HepG2 (cell line): Measurements from ENCODE around the gene CASR. TPM values are rescaled to one million over a fixed set of nuclear protein-coding genes. Genes with fewer than 3 reads are reported as not detected.
A peak's percentile ranks its signal among the peaks of the same experiment; 100 is the strongest.

Experiments used
- ATAC-seq: fragments of 200-7000 bp; cut with Tn5 transposase; 3 replicates; pipeline ENCODE4 v1.9.1; 2020; ENCODE audit warnings: mild to moderate bottlenecking, moderate library complexity
- BruUV-seq: library from RNA; stranded (reverse); fragments of 400-500 nt; replicated peaks from 2 replicates; lab custom pipeline; 2021; lab: Mats Ljungman, UMichigan
- CTCF ChIA-PET: fragments of 300-600 bp; formaldehyde crosslinking; extraction: SDS; loops from one replicate; lab custom pipeline; 2021; ENCODE audit warnings: low total read pairs, inconsistent platforms, low intra/inter-chr PET ratio; lab: Yijun Ruan, JAX
- POLR2A ChIA-PET: fragments of 350-600 bp; sonication (Branson Sonifier 250); formaldehyde crosslinking; loops from one replicate; lab custom pipeline; 2020; ENCODE audit warnings: antibody characterized with exemption, inconsistent platforms; lab: Yijun Ruan, JAX
- DNase-seq: peaks from one replicate; pipeline ENCODE4 v3.0.0-alpha.2; 2015; ENCODE audit warnings: low spot score
- FAIRE-seq: peaks from 3 replicates; lab custom pipeline; 2011; peaks lifted over from hg19 to GRCh38; lab: Jason Lieb, UNC
- H2AFZ ChIP-seq: one replicate; pipeline ENCODE4 v1.6.1; 2011; ENCODE audit warnings: low read length, inconsistent platforms
- H3K27ac ChIP-seq: fragments of 300-600 bp; 3 replicates; pipeline ENCODE4 v1.8.0; 2011; ENCODE audit warnings: mixed run types, mild to moderate bottlenecking, mixed read lengths, low read length, inconsistent platforms; ENCODE audit not compliant: insufficient read depth; ENCODE audit errors: extremely low read length
- H3K27me3 ChIP-seq, 2 experiments: fragments of 200-600 bp in 1 of 2; 2 replicates in 1 of 2; 3 replicates in 1 of 2; pipeline versions ENCODE4 v1.6.0 to v1.8.0; 2011; ENCODE audit warnings: low read length in 2 of 2, mild to moderate bottlenecking in 2 of 2, moderate library complexity in 2 of 2, inconsistent platforms in 1 of 2; ENCODE audit not compliant: insufficient read depth in 2 of 2, control insufficient read depth in 1 of 2
- H3K36me3 ChIP-seq, 2 experiments: fragments of 200-600 bp in 1 of 2; replicated peaks in 1 of 2; 2 replicates in 1 of 2; 3 replicates in 1 of 2; pipeline versions ENCODE4 v1.5.1 to v1.8.0; 2011; ENCODE audit warnings: low read length in 2 of 2, inconsistent platforms in 1 of 2; ENCODE audit not compliant: insufficient read depth in 2 of 2, control insufficient read depth in 1 of 2
- H3K4me1 ChIP-seq: 2 replicates; pipeline ENCODE4 v1.5.1; 2012; ENCODE audit warnings: low read length, inconsistent platforms; ENCODE audit not compliant: insufficient read depth
- H3K4me2 ChIP-seq: 2 replicates; pipeline ENCODE4 v1.6.0; 2011; ENCODE audit warnings: low read depth, low read length, inconsistent platforms
- H3K4me3 ChIP-seq, 3 experiments: fragments of 200-600 bp in 1 of 3; sonication (generic), shearing (Covaris generic) in 1 of 3; replicated peaks in 1 of 3; 2 replicates each; pipeline ENCODE4 v1.5.1; 2011 to 2016; ENCODE audit warnings: low read length in 3 of 3, inconsistent platforms in 2 of 3, low read depth in 2 of 3, mild to moderate bottlenecking in 2 of 3, control low read depth in 1 of 3, mixed read lengths in 1 of 3; ENCODE audit not compliant: insufficient read depth in 1 of 3
- H3K79me2 ChIP-seq: one replicate; pipeline ENCODE4 v1.6.1; 2011; ENCODE audit warnings: low read length, inconsistent platforms; ENCODE audit not compliant: insufficient read depth
- H3K9ac ChIP-seq: 2 replicates; pipeline ENCODE4 v1.6.0; 2011; ENCODE audit warnings: mild to moderate bottlenecking, low read depth, low read length, inconsistent platforms; ENCODE audit not compliant: insufficient read depth
- H3K9me3 ChIP-seq: 2 replicates; pipeline ENCODE4 v1.5.1; 2012; ENCODE audit warnings: mild to moderate bottlenecking, low read length
- H4K20me1 ChIP-seq: 2 replicates; pipeline ENCODE4 v1.6.0; 2011; ENCODE audit warnings: inconsistent platforms, mild to moderate bottlenecking, low read length, moderate library complexity; ENCODE audit not compliant: insufficient read depth
- ATF7 ChIP-seq, 2 experiments: fragments of 450-650 bp in 1 of 2; sonication (generic) in 1 of 2; formaldehyde crosslinking in 1 of 2; IDR thresholded peaks; 2 replicates each; pipeline versions ENCODE4 v1.4.0 to v1.6.1; 2016 to 2020; ENCODE audit warnings: antibody characterized with exemption in 1 of 2, mild to moderate bottlenecking in 1 of 2, missing genetic modification reagents in 1 of 2
- BRD4 ChIP-seq: sonication (generic); formaldehyde crosslinking; IDR thresholded peaks from 2 replicates; pipeline ENCODE4 v1.4.0; 2020; ENCODE audit warnings: missing genetic modification reagents
- FOSL2 ChIP-seq: sonication (generic); formaldehyde crosslinking; IDR thresholded peaks from 2 replicates; pipeline ENCODE4 v1.4.0; 2020; ENCODE audit warnings: missing genetic modification reagents
- NR2F1 ChIP-seq, 2 experiments: fragments of 450-650 bp in 1 of 2; formaldehyde crosslinking in 1 of 2; IDR thresholded peaks; 2 replicates each; pipeline versions ENCODE4 v1.5.0 to v1.6.1; 2016 to 2020; ENCODE audit warnings: mild to moderate bottlenecking in 1 of 2, missing compliant biosample characterization in 1 of 2, missing genetic modification reagents in 1 of 2, moderate library complexity in 1 of 2
- NR2F6 ChIP-seq, 2 experiments: IDR thresholded peaks; 2 replicates each; pipeline ENCODE4 v1.6.1; 2016; ENCODE audit warnings: antibody characterized with exemption in 1 of 2, mild to moderate bottlenecking in 1 of 2
- RAD21 ChIP-seq: fragments of 450-650 bp; formaldehyde crosslinking; IDR thresholded peaks from 2 replicates; pipeline ENCODE4 v1.5.0; 2020; ENCODE audit warnings: mild to moderate bottlenecking
- RARG ChIP-seq: sonication (generic); formaldehyde crosslinking; IDR thresholded peaks from 2 replicates; pipeline ENCODE4 v1.4.0; 2020; ENCODE audit warnings: low read depth, mild to moderate bottlenecking, missing genetic modification reagents
- SAP130 ChIP-seq: IDR thresholded peaks from 2 replicates; pipeline ENCODE4 v1.6.1; 2016; ENCODE audit warnings: low read depth
- SMC3 ChIP-seq: IDR thresholded peaks from 2 replicates; pipeline ENCODE4 v1.6.1; 2011; ENCODE audit warnings: low read length, improper control_type of control experiment
- STAG1 ChIP-seq: sonication (generic); formaldehyde crosslinking; IDR thresholded peaks from 2 replicates; pipeline ENCODE4 v1.4.0; 2020; ENCODE audit warnings: missing genetic modification reagents
- TEAD2 ChIP-seq: sonication (generic); formaldehyde crosslinking; IDR thresholded peaks from 2 replicates; pipeline ENCODE4 v1.9.0; 2021; ENCODE audit warnings: missing genetic modification reagents
- ZNF644 ChIP-seq: IDR thresholded peaks from 2 replicates; pipeline ENCODE4 v1.6.1; 2016; ENCODE audit warnings: low read depth
- WGBS: methylation state at CpG from one replicate; pipeline ENCODE4 v1.1.6; 2017; ENCODE audit warnings: low lambda C conversion rate; 5-methylcytosine and 5-hydroxymethylcytosine counted together
- in situ Hi-C: cut with HindIII; loops from 2 replicates; pipeline ENCODE4 v1.10.0; 2017; ENCODE audit warnings: low pct_unique_long_range_greater_than_20kb; ENCODE audit not compliant: extremely low pct_ligation_motif_present
- intact Hi-C: fragments of 100-400 bp; cut with micrococcal nuclease; formaldehyde crosslinking; loops from one replicate; pipeline ENCODE4 v1.10.0; 2022; ENCODE audit not compliant: unreplicated experiment
- polyA plus RNA-seq, 8 experiments: library from polyadenylated mRNA; depleted of rRNA in 3 of 8; stranded (reverse) in 7 of 8; unstranded in 1 of 8; fragments of >200 nt; fragmentation: Illumina TruSeq in 4 of 8; extraction: Trizol in 4 of 8; gene quantifications; 2 replicates each; pipeline versions ENCODE4 v1.2.1 to v1.2.3, GENCODE V29; 2011 to 2016; ENCODE audit warnings: low read depth in 4 of 8, missing spikeins in 1 of 8, mixed read lengths in 1 of 8; ENCODE audit not compliant: insufficient read depth in 1 of 8
- total RNA-seq, 5 experiments: library from RNA; depleted of rRNA; stranded (reverse); fragments of >200 nt; fragmentation: Illumina TruSeq; extraction: Trizol; gene quantifications; 2 replicates each; pipeline ENCODE4 v1.2.3, GENCODE V29; 2016; ENCODE audit warnings: low read depth in 1 of 5
- TF ChIP-seq, protein P1 (sequence below): IDR thresholded peaks from 2 replicates; pipeline ENCODE4 v1.4.0; 2020; ENCODE audit warnings: mild to moderate bottlenecking, missing genetic modification reagents
- TF ChIP-seq, protein P2 (sequence below): sonication (generic); formaldehyde crosslinking; IDR thresholded peaks from 2 replicates; pipeline ENCODE4 v1.8.1; 2023; ENCODE audit warnings: missing genetic modification reagents, inconsistent platforms, borderline replicate concordance
- TF ChIP-seq, protein P3 (sequence below): sonication (generic); formaldehyde crosslinking; IDR thresholded peaks from 2 replicates; pipeline ENCODE4 v1.8.0; 2022; ENCODE audit warnings: mild to moderate bottlenecking, missing genetic modification reagents, borderline replicate concordance

The CASR gene
- total and polyA plus RNA-seq, 2 of the 13 experiments (the other 11 are each of a cell fraction or from before 2014, with no cell fraction given), result not detected

DNA sequence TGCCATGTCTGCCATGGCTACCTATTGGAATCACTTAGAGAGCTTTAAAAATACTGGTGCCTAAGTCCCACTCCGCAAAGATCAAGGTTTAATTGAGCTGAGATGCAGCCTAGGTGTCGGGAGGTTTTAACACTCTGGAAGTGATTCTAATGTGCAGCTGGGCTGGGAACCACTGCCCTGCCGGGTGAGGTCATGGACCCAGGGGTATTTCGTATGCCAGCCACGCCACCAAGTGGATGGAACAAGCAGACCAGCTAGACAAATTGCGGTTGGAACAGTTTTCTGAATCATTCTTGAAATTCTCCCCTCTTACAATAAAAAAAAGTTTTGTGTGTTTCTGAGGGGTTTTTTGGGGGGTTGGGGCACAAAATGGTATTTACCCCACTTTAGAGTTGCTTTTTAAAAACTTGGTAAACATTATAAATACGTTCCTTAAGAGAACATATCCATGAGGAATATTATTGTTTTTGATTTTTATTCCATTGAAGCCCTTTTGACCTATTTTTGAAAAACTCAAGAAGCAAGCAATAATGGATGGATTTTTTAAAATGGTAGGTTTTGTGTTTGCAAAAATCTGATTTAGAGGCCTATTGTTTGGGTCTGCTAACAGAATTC is 75.4 kb downstream of the CASR start:
- no peaks in the 10 kb centered on the region for H3K4me1 ChIP-seq
- peak; percentile 80 for FAIRE-seq
- no peaks in the 10 kb centered on the region for H3K79me2 ChIP-seq
- no peak overlapping the region for H3K4me2 ChIP-seq
- in situ Hi-C loops (loop anchor here (5.0 to 10.0 kb wide), 2 partner anchors 154 to 712 kb away; partner anchors contain the start of gene POLQ), intact Hi-C loops (loop anchor here (1.0 kb wide), 2 partner anchors 158 to 713 kb away; no protein-coding TSS in a partner anchor)
- peak; percentile 48 for DNase-seq
- no peaks in the 10 kb centered on the region for H4K20me1 ChIP-seq
- no peaks in the 10 kb centered on the region for H3K36me3 ChIP-seq
- ATAC-seq, result peak; percentile 95
- no peak overlapping the region for H3K9ac ChIP-seq
- BruUV-seq, result no TSS peak
- no peak overlapping the region for H2AFZ ChIP-seq
- peaks cover 0 to 15% of the 10 kb centered on the region in 2 experiments; a peak in 3 of 5 replicates for H3K27me3 ChIP-seq
- WGBS, result under 1% methylated on average over 5 of the region's 7 CpGs
- ChIA-PET CTCF (interaction anchor here (1.4 kb wide), 1 partner anchor 713 kb away, joined by 7 read pairs; the partner anchor contains the start of gene POLQ), POLR2A (no interaction called here)
- H3K4me3 ChIP-seq, result no peak overlapping the region
- H3K27ac ChIP-seq, result no peak overlapping the region
- no peaks in the 10 kb centered on the region for H3K9me3 ChIP-seq
- TF ChIP-seq RAD21 (CRISPR knock-in tag), result peak; percentile 66
- no peak for TF ChIP-seq BRD4
- TF ChIP-seq, protein P1, sequence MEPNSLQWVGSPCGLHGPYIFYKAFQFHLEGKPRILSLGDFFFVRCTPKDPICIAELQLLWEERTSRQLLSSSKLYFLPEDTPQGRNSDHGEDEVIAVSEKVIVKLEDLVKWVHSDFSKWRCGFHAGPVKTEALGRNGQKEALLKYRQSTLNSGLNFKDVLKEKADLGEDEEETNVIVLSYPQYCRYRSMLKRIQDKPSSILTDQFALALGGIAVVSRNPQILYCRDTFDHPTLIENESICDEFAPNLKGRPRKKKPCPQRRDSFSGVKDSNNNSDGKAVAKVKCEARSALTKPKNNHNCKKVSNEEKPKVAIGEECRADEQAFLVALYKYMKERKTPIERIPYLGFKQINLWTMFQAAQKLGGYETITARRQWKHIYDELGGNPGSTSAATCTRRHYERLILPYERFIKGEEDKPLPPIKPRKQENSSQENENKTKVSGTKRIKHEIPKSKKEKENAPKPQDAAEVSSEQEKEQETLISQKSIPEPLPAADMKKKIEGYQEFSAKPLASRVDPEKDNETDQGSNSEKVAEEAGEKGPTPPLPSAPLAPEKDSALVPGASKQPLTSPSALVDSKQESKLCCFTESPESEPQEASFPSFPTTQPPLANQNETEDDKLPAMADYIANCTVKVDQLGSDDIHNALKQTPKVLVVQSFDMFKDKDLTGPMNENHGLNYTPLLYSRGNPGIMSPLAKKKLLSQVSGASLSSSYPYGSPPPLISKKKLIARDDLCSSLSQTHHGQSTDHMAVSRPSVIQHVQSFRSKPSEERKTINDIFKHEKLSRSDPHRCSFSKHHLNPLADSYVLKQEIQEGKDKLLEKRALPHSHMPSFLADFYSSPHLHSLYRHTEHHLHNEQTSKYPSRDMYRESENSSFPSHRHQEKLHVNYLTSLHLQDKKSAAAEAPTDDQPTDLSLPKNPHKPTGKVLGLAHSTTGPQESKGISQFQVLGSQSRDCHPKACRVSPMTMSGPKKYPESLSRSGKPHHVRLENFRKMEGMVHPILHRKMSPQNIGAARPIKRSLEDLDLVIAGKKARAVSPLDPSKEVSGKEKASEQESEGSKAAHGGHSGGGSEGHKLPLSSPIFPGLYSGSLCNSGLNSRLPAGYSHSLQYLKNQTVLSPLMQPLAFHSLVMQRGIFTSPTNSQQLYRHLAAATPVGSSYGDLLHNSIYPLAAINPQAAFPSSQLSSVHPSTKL, result 0 out of 2 replicates have a peak, but pooled peaks have one; percentile 26
- peak; percentile 89 for TF ChIP-seq STAG1 (CRISPR knock-in tag)
- no peak for TF ChIP-seq ZNF644
- peak; percentile 87 for TF ChIP-seq SMC3
- no peak for TF ChIP-seq TEAD2 (CRISPR knock-in tag)
- peak; percentile 48 for TF ChIP-seq NR2F6 (IDR thresholded peaks at IDR 0.05)
- TF ChIP-seq NR2F6 (CRISPR knock-in tag; IDR thresholded peaks at IDR 0.05), result peak; percentile 61; the same call in 1 of the 2 replicates
- TF ChIP-seq, protein P2, sequence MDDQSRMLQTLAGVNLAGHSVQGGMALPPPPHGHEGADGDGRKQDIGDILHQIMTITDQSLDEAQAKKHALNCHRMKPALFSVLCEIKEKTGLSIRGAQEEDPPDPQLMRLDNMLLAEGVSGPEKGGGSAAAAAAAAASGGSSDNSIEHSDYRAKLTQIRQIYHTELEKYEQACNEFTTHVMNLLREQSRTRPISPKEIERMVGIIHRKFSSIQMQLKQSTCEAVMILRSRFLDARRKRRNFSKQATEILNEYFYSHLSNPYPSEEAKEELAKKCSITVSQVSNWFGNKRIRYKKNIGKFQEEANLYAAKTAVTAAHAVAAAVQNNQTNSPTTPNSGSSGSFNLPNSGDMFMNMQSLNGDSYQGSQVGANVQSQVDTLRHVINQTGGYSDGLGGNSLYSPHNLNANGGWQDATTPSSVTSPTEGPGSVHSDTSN (CRISPR knock-in tag), result no peak
- no peak for TF ChIP-seq RARG (CRISPR knock-in tag)
- TF ChIP-seq SAP130 (CRISPR knock-in tag), result 0 out of 2 replicates have a peak, but pooled peaks have one; percentile 21
- TF ChIP-seq, protein P3, sequence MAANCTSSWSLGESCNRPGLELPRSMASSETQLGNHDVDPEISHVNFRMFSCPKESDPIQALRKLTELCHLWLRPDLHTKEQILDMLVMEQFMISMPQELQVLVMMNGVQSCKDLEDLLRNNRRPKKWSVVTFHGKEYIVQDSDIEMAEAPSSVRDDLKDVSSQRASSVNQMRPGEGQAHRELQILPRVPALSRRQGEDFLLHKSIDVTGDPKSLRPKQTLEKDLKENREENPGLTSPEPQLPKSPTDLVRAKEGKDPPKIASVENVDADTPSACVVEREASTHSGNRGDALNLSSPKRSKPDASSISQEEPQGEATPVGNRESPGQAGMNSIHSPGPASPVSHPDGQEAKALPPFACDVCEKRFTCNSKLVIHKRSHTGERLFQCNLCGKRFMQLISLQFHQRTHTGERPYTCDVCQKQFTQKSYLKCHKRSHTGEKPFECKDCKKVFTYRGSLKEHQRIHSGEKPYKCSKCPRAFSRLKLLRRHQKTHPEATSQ (CRISPR knock-in tag), result no peak
- peak; percentile 28; the same call in 1 of the 2 replicates for TF ChIP-seq ATF7 (IDR thresholded peaks at IDR 0.05)
- no peak for TF ChIP-seq ATF7 (CRISPR knock-in tag; IDR thresholded peaks at IDR 0.05)
- TF ChIP-seq FOSL2 (CRISPR knock-in tag), result 0 out of 2 replicates have a peak, but pooled peaks have one; percentile 28
- TF ChIP-seq NR2F1 (CRISPR knock-in tag; IDR thresholded peaks at IDR 0.05), result peak; percentile 27 to 54; a peak in 2 of 4 replicates
